HPDE6-E6E7 (cell line): ENCODE results near the gene PTDSS2.
A peak's percentile ranks its signal among the peaks of the same experiment; 100 is the strongest.
"Not testable (repeated sequence)": the region's sequence is repeated elsewhere in the genome, so short reads cannot be mapped to it uniquely, and the experiment has no call there.

Source experiments
- DNase-seq: peaks from one replicate; pipeline ENCODE4 v3.0.0; 2011; ENCODE audit warnings: missing footprints; ENCODE audit errors: extremely low spot score

The PTDSS2 gene

GRCh38 chr11:449889-450808 is at the start of gene PTDSS2:
Gene PTDSS2 (plus strand): TSS chr11:450279. CDS start chr11:450456, 177 bp downstream.
- peak; percentile 74 for DNase-seq

- DNase-seq: not testable (repeated sequence)
Observed at GRCh38 chr11:401196-401595, 48.9 kb upstream of the PTDSS2 start.

GRCh38 chr11:403021-403760 is 46.9 kb upstream of the PTDSS2 start:
- DNase-seq: no peak

- no peak for DNase-seq
Observed at GRCh38 chr11:403761-404431, 46.2 kb upstream of the PTDSS2 start.

- DNase-seq: no peak
Observed at GRCh38 chr11:404551-405264, 45.4 kb upstream of the PTDSS2 start.

- no peak for DNase-seq
Observed at GRCh38 chr11:405323-405953, 44.6 kb upstream of the PTDSS2 start.

- DNase-seq: no peak
Observed at GRCh38 chr11:405954-406795, 43.9 kb upstream of the PTDSS2 start.

- DNase-seq: peak; percentile 73
Observed at GRCh38 chr11:406796-407650, 43.1 kb upstream of the PTDSS2 start.

GRCh38 chr11:407651-408123 is 42.4 kb upstream of the PTDSS2 start:
- no peak for DNase-seq

- DNase-seq: no peak
Observed at GRCh38 chr11:408154-409007, 41.7 kb upstream of the PTDSS2 start.

- no peak for DNase-seq
Observed at GRCh38 chr11:409008-409599, 41.0 kb upstream of the PTDSS2 start.

GRCh38 chr11:409600-410483 is 40.2 kb upstream of the PTDSS2 start:
- DNase-seq: no peak

- DNase-seq: not testable (repeated sequence)
Observed at GRCh38 chr11:410711-411110, 39.4 kb upstream of the PTDSS2 start.

GRCh38 chr11:411520-411919 is 38.6 kb upstream of the PTDSS2 start:
- not testable (repeated sequence) for DNase-seq

GRCh38 chr11:412641-413119 is 37.4 kb upstream of the PTDSS2 start:
- DNase-seq: no peak
